SK-N-SH (cell line): ENCODE measurements around the gene EPX. TPM values are rescaled to one million over a fixed set of nuclear protein-coding genes. Genes with fewer than 3 reads are reported as not detected.
A peak's percentile ranks its signal among the peaks of the same experiment; 100 is the strongest.

Experiments
- CTCF ChIA-PET: fragments of 300-600, 350-600 bp; formaldehyde crosslinking; extraction: SDS; loops from one replicate; lab custom pipeline; 2021; lab: Yijun Ruan, JAX
- POLR2A ChIA-PET: fragments of 350-600 bp; sonication (Branson Sonifier 250); formaldehyde crosslinking; extraction: SDS; loops from one replicate; lab custom pipeline; 2020; ENCODE audit warnings: antibody characterized with exemption, inconsistent platforms; lab: Yijun Ruan, JAX
- DNase-seq: peaks from one replicate; pipeline ENCODE4 v3.0.0; 2012
- H2AFZ ChIP-seq: fragments of 200-600 bp; sonication (generic); 2 replicates; pipeline ENCODE4 v1.8.1; 2016; ENCODE audit warnings: antibody characterized with exemption, mild to moderate bottlenecking, low read depth
- H3F3A ChIP-seq: fragments of 200-600 bp; sonication (generic); replicated peaks from 2 replicates; pipeline ENCODE3; 2016; ENCODE audit warnings: antibody characterized with exemption, mild to moderate bottlenecking; ENCODE audit not compliant: insufficient read depth
- H3K27ac ChIP-seq, 2 experiments: fragments of 200-500 bp in 1 of 2; fragments of 200-600 bp in 1 of 2; sonication (Bioruptor generic) in 1 of 2; sonication (generic), shearing (Covaris generic) in 1 of 2; 2 replicates each; pipeline versions ENCODE4 v1.5.1 to v1.6.1; 2014 to 2016; ENCODE audit warnings: low read depth in 2 of 2, inconsistent platforms in 1 of 2, low read length in 1 of 2, mild to moderate bottlenecking in 1 of 2, mixed read lengths in 1 of 2
- H3K27me3 ChIP-seq: fragments of 200-600 bp; sonication (generic), shearing (Covaris generic); 2 replicates; pipeline ENCODE4 v1.6.1; 2016; ENCODE audit warnings: mixed run types; ENCODE audit not compliant: insufficient read depth
- H3K36me3 ChIP-seq, 2 experiments: fragments of 200-500 bp in 1 of 2; fragments of 200-600 bp in 1 of 2; sonication (Bioruptor generic) in 1 of 2; sonication (generic) in 1 of 2; replicated peaks in 1 of 2; 2 replicates each; pipeline versions ENCODE3 to v1.5.1; 2014 to 2016; ENCODE audit warnings: low read length in 1 of 2, mild to moderate bottlenecking in 1 of 2; ENCODE audit not compliant: insufficient read depth in 2 of 2, control insufficient read depth in 1 of 2
- H3K4me1 ChIP-seq, 2 experiments: fragments of 200-500 bp in 1 of 2; fragments of 200-600 bp in 1 of 2; sonication (Bioruptor generic) in 1 of 2; sonication (generic), shearing (Covaris generic) in 1 of 2; 2 replicates each; pipeline versions ENCODE4 v1.5.1 to v1.6.1; 2014 to 2016; ENCODE audit warnings: low read depth in 1 of 2, low read length in 1 of 2, mixed run types in 1 of 2; ENCODE audit not compliant: insufficient read depth in 2 of 2, control insufficient read depth in 1 of 2
- H3K4me2 ChIP-seq: fragments of 200-600 bp; sonication (generic), shearing (Covaris generic); 2 replicates; pipeline ENCODE4 v1.6.1; 2017; ENCODE audit warnings: mixed run types
- H3K4me3 ChIP-seq, 2 experiments: fragments of 200-500 bp in 1 of 2; fragments of 200-600 bp in 1 of 2; sonication (Bioruptor generic) in 1 of 2; sonication (generic), shearing (Covaris generic) in 1 of 2; 2 replicates each; pipeline versions ENCODE4 v1.5.1 to v1.8.1; 2014 to 2016; ENCODE audit warnings: low read depth in 2 of 2, inconsistent platforms in 1 of 2, low read length in 1 of 2, mild to moderate bottlenecking in 1 of 2, mixed read lengths in 1 of 2, moderate library complexity in 1 of 2
- H3K79me2 ChIP-seq: fragments of 200-600 bp; sonication (generic); 2 replicates; pipeline ENCODE4 v1.8.1; 2017; ENCODE audit warnings: mild to moderate bottlenecking; ENCODE audit not compliant: insufficient read depth
- H3K9ac ChIP-seq: fragments of 200-600 bp; sonication (generic); 2 replicates; pipeline ENCODE4 v1.6.1; 2017; ENCODE audit warnings: mixed run types
- H3K9me2 ChIP-seq: fragments of 200-600 bp; sonication (generic); 2 replicates; pipeline ENCODE4 v1.6.1; 2017; ENCODE audit warnings: mixed run types
- H3K9me3 ChIP-seq: fragments of 200-600 bp; sonication (generic); 2 replicates; pipeline ENCODE4 v1.6.1; 2017; ENCODE audit warnings: mixed run types, mild to moderate bottlenecking, moderate library complexity
- H4K20me1 ChIP-seq: fragments of 200-600 bp; sonication (generic); 2 replicates; pipeline ENCODE4 v1.6.1; 2017; ENCODE audit warnings: mild to moderate bottlenecking, mixed run types; ENCODE audit not compliant: insufficient read depth
- CHD2 ChIP-seq: fragments of 150-350 bp; IDR thresholded peaks from 2 replicates; pipeline ENCODE4 v1.6.1; 2018; ENCODE audit warnings: low read length; ENCODE audit not compliant: partially characterized antibody
- EP300 ChIP-seq, 2 experiments: IDR thresholded peaks; 2 replicates each; pipeline versions ENCODE4 v1.4.0 to v1.6.1; 2012; ENCODE audit warnings: borderline replicate concordance in 1 of 2, low read depth in 1 of 2, low read length in 1 of 2
- EZH2phosphoT487 ChIP-seq: fragments of 200-600 bp; sonication (generic); IDR thresholded peaks from 2 replicates; pipeline ENCODE4 v1.6.1; 2017; ENCODE audit warnings: low read depth, mixed run types, mild to moderate bottlenecking, antibody characterized with exemption, moderate library complexity, borderline replicate concordance
- FOXM1 ChIP-seq: IDR thresholded peaks from 2 replicates; pipeline ENCODE4 v1.4.0; 2012; ENCODE audit warnings: low read depth, mild to moderate bottlenecking
- GATA2 ChIP-seq: sonication (generic); formaldehyde crosslinking; IDR thresholded peaks from 2 replicates; pipeline ENCODE4 v1.5.0; 2020; ENCODE audit warnings: mild to moderate bottlenecking, missing genetic modification reagents
- NFIC ChIP-seq: IDR thresholded peaks from 2 replicates; pipeline ENCODE4 v1.4.0; 2012; ENCODE audit warnings: borderline replicate concordance
- POLR2AphosphoS5 ChIP-seq: IDR thresholded peaks from 2 replicates; pipeline ENCODE4 v1.6.1; 2012; ENCODE audit warnings: low read depth, low read length
- RCOR1 ChIP-seq: fragments of 150-350 bp; IDR thresholded peaks from 2 replicates; pipeline ENCODE4 v1.6.1; 2017; ENCODE audit warnings: antibody characterized with exemption, low read length
- RFX5 ChIP-seq: IDR thresholded peaks from 2 replicates; pipeline ENCODE4 v1.6.1; 2012; ENCODE audit warnings: mild to moderate bottlenecking, improper control_type of control experiment, low read length
- RXRA ChIP-seq: IDR thresholded peaks from 2 replicates; pipeline ENCODE4 v1.4.0; 2012; ENCODE audit warnings: low read depth, mild to moderate bottlenecking, borderline replicate concordance
- SIN3A ChIP-seq: IDR thresholded peaks from 2 replicates; pipeline ENCODE4 v1.6.1; 2012; ENCODE audit warnings: low read depth, mild to moderate bottlenecking, low read length, moderate library complexity, borderline replicate concordance
- SMC3 ChIP-seq: IDR thresholded peaks from 2 replicates; pipeline ENCODE4 v1.6.1; 2012; ENCODE audit warnings: low read depth, low read length, improper control_type of control experiment
- USF1 ChIP-seq: IDR thresholded peaks from 2 replicates; pipeline ENCODE4 v1.4.0; 2012; ENCODE audit warnings: low read depth, borderline replicate concordance
- USF2 ChIP-seq: fragments of 150-350 bp; IDR thresholded peaks from 2 replicates; pipeline ENCODE4 v1.6.1; 2017; ENCODE audit warnings: antibody characterized with exemption, low read length, low read depth, borderline replicate concordance
- WGBS: methylation state at CpG from one replicate; pipeline ENCODE4 v1.1.6; 2017; ENCODE audit warnings: low lambda C conversion rate; 5-methylcytosine and 5-hydroxymethylcytosine counted together
- polyA plus RNA-seq, 3 experiments: library from polyadenylated mRNA; depleted of rRNA; stranded (reverse); fragments of >200 nt; gene quantifications; 2 replicates each; pipeline ENCODE4 v1.2.3, GENCODE V29; 2012
- TF ChIP-seq, protein P1 (sequence below): fragments of 150-350 bp; IDR thresholded peaks from 2 replicates; pipeline ENCODE4 v1.6.1; 2016; ENCODE audit warnings: mild to moderate bottlenecking, low read depth, low read length
- TF ChIP-seq, protein P2 (sequence below): IDR thresholded peaks from 2 replicates; pipeline ENCODE4 v1.6.1; 2012; ENCODE audit warnings: mild to moderate bottlenecking, low read depth, low read length, moderate library complexity

Gene EPX
- polyA plus RNA-seq, 1 of the 3 experiments (the other 2 are of a cell fraction), result 0.02 TPM

- WGBS, result 7% methylated on average over 3 of the region's 3 CpGs
- Histone ChIP-seq H2AFZ (no peak overlapping the region), H3K9me2 (no peaks in the 10 kb centered on the region)
- no peak for DNase-seq
- TF ChIP-seq CHD2 (no peak), EZH2phosphoT487 (no peak), FOXM1 (no peak), USF1 (no peak), SIN3A (no peak), POLR2AphosphoS5 (no peak), GATA2 (CRISPR knock-in tag) (no peak), SMC3 (no peak), EP300 (IDR thresholded peaks at IDR 0.05; ENCODE audit: borderline replicate concordance in 1 of 2, low read depth in 1 of 2, low read length in 1 of 2) (no peak), RCOR1 (no peak), USF2 (no peak), RFX5 (no peak), NFIC (no peak)
- TF ChIP-seq, protein P1, sequence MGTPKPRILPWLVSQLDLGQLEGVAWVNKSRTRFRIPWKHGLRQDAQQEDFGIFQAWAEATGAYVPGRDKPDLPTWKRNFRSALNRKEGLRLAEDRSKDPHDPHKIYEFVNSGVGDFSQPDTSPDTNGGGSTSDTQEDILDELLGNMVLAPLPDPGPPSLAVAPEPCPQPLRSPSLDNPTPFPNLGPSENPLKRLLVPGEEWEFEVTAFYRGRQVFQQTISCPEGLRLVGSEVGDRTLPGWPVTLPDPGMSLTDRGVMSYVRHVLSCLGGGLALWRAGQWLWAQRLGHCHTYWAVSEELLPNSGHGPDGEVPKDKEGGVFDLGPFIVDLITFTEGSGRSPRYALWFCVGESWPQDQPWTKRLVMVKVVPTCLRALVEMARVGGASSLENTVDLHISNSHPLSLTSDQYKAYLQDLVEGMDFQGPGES, result no peak
- TF ChIP-seq, all 33 proteins: peak for 0
- POLR2A ChIA-PET, result no interaction called here
- peaks cover 0 to 2% of the 10 kb centered on the region in 2 experiments; a peak in 1 of 4 replicates for H3K4me1 ChIP-seq
- CTCF ChIA-PET, result interaction anchor here (1.1 to 1.3 kb wide), 2 partner anchors 10 to 62 kb away, joined by 3 to 4 read pairs; no protein-coding TSS in a partner anchor
- no peak overlapping the region for H3K27ac ChIP-seq
- H3K79me2 ChIP-seq, result no peaks in the 10 kb centered on the region
- no peaks in the 10 kb centered on the region for H3F3A ChIP-seq
- H3K27me3 ChIP-seq, result peaks cover 5% of the 10 kb centered on the region; the same call in 1 of the 2 replicates
- no peak overlapping the region for H3K9ac ChIP-seq
- no peaks in the 10 kb centered on the region for H4K20me1 ChIP-seq
- H3K36me3 ChIP-seq, result no peaks in the 10 kb centered on the region
- H3K4me2 ChIP-seq, result no peak overlapping the region
- no peak overlapping the region for H3K4me3 ChIP-seq
- H3K9me3 ChIP-seq, result no peaks in the 10 kb centered on the region
Observed at GRCh38 chr17:58174871-58175270, 17.7 kb upstream of the EPX start.

DNA sequence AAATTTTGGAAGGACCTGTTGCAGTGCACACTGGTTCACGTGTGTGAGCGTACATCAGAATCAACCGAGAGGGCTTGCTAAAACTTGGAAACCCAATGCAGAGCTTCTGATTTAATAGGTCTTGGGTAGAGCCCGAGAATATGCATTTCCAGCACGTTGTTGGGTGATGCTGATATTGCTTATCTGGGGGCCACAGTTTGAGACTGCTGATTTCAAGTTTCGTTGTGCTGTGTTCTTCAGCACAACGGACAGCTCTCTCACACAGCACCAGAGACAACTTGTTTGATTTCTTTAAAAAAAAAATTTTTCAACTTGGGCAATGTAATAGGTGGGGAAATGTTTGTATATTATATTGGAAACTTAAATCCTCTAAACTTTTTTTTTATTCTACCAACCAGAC, 16.3 kb upstream of the EPX start:
- DNase-seq, result no peak
- POLR2A ChIA-PET, result no interaction called here
- Histone ChIP-seq H3K9ac (no peak overlapping the region), H3K36me3 (no peaks in the 10 kb centered on the region)
- TF ChIP-seq, protein P2, sequence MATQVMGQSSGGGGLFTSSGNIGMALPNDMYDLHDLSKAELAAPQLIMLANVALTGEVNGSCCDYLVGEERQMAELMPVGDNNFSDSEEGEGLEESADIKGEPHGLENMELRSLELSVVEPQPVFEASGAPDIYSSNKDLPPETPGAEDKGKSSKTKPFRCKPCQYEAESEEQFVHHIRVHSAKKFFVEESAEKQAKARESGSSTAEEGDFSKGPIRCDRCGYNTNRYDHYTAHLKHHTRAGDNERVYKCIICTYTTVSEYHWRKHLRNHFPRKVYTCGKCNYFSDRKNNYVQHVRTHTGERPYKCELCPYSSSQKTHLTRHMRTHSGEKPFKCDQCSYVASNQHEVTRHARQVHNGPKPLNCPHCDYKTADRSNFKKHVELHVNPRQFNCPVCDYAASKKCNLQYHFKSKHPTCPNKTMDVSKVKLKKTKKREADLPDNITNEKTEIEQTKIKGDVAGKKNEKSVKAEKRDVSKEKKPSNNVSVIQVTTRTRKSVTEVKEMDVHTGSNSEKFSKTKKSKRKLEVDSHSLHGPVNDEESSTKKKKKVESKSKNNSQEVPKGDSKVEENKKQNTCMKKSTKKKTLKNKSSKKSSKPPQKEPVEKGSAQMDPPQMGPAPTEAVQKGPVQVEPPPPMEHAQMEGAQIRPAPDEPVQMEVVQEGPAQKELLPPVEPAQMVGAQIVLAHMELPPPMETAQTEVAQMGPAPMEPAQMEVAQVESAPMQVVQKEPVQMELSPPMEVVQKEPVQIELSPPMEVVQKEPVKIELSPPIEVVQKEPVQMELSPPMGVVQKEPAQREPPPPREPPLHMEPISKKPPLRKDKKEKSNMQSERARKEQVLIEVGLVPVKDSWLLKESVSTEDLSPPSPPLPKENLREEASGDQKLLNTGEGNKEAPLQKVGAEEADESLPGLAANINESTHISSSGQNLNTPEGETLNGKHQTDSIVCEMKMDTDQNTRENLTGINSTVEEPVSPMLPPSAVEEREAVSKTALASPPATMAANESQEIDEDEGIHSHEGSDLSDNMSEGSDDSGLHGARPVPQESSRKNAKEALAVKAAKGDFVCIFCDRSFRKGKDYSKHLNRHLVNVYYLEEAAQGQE, result peak; percentile 96
- TF ChIP-seq, protein P1, result no peak
- TF ChIP-seq RFX5 (no peak), RXRA (no peak)
- TF ChIP-seq, all 33 proteins: peak for 1
- WGBS, result 30% methylated on average over 7 of the region's 7 CpGs
- Histone ChIP-seq H3K79me2 (no peaks in the 10 kb centered on the region), H3K4me3 (no peak overlapping the region), H2AFZ (no peak overlapping the region), H4K20me1 (no peaks in the 10 kb centered on the region), H3K9me2 (no peaks in the 10 kb centered on the region), H3K27me3 (0 out of 2 replicates have a peak, but pooled peaks cover 3% of the 10 kb centered on the region), H3K27ac (no peak overlapping the region), H3K9me3 (no peaks in the 10 kb centered on the region), H3F3A (no peaks in the 10 kb centered on the region), H3K4me2 (no peak overlapping the region), H3K4me1 (peaks cover 0 to 2% of the 10 kb centered on the region in 2 experiments; a peak in 1 of 4 replicates)
- CTCF ChIA-PET, result interaction anchor here (1.4 to 1.8 kb wide), 2 partner anchors 24 to 73 kb away, joined by 5 read pairs; no protein-coding TSS in a partner anchor
